Activated naive CD4-positive, alpha-beta T cell treated with anti-CD3 and anti-CD28 coated beads, Interleukin-2, amount 50 U/mL, for 72 hours (primary cell): ENCODE data around the gene TBX2. TPM values are rescaled to one million over a fixed set of nuclear protein-coding genes. Genes with fewer than 3 reads are reported as not detected.

Source experiments
- ATAC-seq, 2 donors: fragments of 150-1000 bp; cut with Tn5 transposase; 2 replicates each; pipeline ENCODE4 v1.10.0; 2021; ENCODE audit warnings: mild to moderate bottlenecking in 2 of 2, moderate library complexity in 2 of 2
- DNase-seq, 2 donors: peaks; one replicate each; pipeline ENCODE4 v3.0.0; 2021 to 2022; ENCODE audit warnings: low spot score in 2 of 2
- H3K27ac Mint-ChIP-seq, 2 donors: one replicate each; pipeline ENCODE4 v1.8.0; 2022; ENCODE audit warnings: mild to moderate bottlenecking in 2 of 2, mixed read lengths in 2 of 2
- H3K36me3 Mint-ChIP-seq, 2 donors: one replicate each; pipeline ENCODE4 v1.8.0; 2022; ENCODE audit warnings: mixed read lengths in 2 of 2
- H3K9me3 Mint-ChIP-seq, 2 donors: one replicate each; pipeline ENCODE4 v1.8.0; 2022; ENCODE audit warnings: mixed read lengths in 2 of 2
- total RNA-seq, 2 donors: library from RNA; stranded (reverse); gene quantifications; one replicate each; pipeline ENCODE4 v1.2.3, GENCODE V29; 2022

Gene TBX2
- total RNA-seq, 2 donors from 2014 or later = not detected

GRCh38 chr17:61366076-61366714, 33.4 kb upstream of the TBX2 start:
- no peaks in the 10 kb centered on the region for H3K9me3 Mint-ChIP-seq

DNA sequence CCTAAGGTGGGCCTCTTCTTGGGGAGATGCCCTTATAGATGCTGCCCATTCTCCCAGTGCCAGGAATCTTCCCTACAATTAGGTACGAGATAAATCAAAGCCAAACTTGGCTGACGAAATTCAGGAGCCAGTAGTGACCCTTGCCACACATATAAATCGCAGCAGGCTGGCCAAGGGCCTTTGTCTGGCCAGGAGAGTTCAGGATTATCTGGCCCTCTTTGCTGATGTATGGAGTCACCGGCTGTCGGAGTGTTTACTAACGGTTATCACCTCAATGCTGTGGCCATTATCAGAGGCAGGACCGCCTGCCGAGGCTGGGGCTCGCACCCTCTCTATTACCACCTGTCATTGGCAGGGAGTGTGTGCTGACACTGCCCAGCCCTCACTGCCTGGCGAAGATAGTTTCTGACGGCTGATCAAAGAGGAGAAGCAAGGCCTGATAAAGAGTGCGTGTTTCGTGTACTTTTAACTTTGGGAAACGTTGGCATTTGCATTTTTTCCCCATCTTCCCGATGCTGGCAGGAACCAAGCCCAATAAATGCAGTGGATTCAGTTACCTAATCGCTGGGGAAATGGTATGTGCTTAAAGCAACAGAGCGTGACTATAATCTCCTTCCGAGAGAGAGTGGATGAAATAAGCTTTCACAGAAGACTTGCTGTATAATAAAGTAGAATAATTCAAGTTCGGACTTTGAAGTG, 32.8 kb upstream of the TBX2 start:
- no peak overlapping the region for H3K27ac Mint-ChIP-seq
- no peak for ATAC-seq

More at GRCh38 chr17:61366076-61366714, 33.4 kb upstream of the TBX2 start:
- H3K36me3 Mint-ChIP-seq = no peaks in the 10 kb centered on the region
- no peak for DNase-seq
- H3K27ac Mint-ChIP-seq = no peak overlapping the region
- ATAC-seq = no peak

GRCh38 chr17:61368049-61368831, 31.4 kb upstream of the TBX2 start:
- DNase-seq = no peak
- Mint-ChIP-seq H3K27ac (no peak overlapping the region), H3K9me3 (no peaks in the 10 kb centered on the region), H3K36me3 (no peaks in the 10 kb centered on the region)
- ATAC-seq = no peak

More for the DNA sequence above, 32.8 kb upstream of the TBX2 start:
- Mint-ChIP-seq H3K9me3 (no peaks in the 10 kb centered on the region), H3K36me3 (no peaks in the 10 kb centered on the region)
- no peak for DNase-seq

GRCh38 chr17:61368832-61369450, 30.7 kb upstream of the TBX2 start:
- DNase-seq (no peak), ATAC-seq (no peak)
- Mint-ChIP-seq H3K27ac (no peak overlapping the region), H3K36me3 (no peaks in the 10 kb centered on the region), H3K9me3 (no peaks in the 10 kb centered on the region)

- DNase-seq (no peak), ATAC-seq (no peak)
- Mint-ChIP-seq H3K36me3 (no peaks in the 10 kb centered on the region), H3K27ac (no peak overlapping the region), H3K9me3 (no peaks in the 10 kb centered on the region)
These were observed 29.9 kb upstream of the TBX2 start for GRCh38 chr17:61369751-61370150.

DNA sequence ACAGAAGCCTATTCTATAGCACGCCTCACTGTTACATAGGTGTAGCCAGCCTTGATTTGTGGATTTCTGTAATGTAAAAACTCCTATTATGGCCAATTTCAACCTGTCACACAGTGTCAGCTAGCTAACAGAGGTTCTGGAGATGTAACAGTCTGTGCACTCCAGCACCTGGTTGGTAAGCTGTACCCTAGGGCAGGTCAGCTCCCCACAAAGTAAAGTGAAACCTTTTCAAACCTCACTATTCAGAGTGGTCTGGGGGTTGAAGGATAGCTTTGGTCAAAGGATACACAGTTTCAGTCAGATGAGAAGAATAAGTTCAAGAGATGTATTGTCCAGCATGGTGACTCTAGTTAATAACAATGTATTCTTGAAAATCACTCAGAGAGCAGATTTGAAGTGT, 28.5 kb upstream of the TBX2 start:
- no peaks in the 10 kb centered on the region for H3K36me3 Mint-ChIP-seq
- no peaks in the 10 kb centered on the region for H3K9me3 Mint-ChIP-seq
- ATAC-seq (no peak), DNase-seq (no peak)
- H3K27ac Mint-ChIP-seq = no peak overlapping the region

GRCh38 chr17:61371606-61372005, 28.0 kb upstream of the TBX2 start:
- no peak overlapping the region for H3K27ac Mint-ChIP-seq
- DNase-seq = no peak
- H3K9me3 Mint-ChIP-seq = no peaks in the 10 kb centered on the region
- no peak for ATAC-seq
- H3K36me3 Mint-ChIP-seq = no peaks in the 10 kb centered on the region

- Mint-ChIP-seq H3K36me3 (no peaks in the 10 kb centered on the region), H3K9me3 (no peaks in the 10 kb centered on the region), H3K27ac (no peak overlapping the region)
- no peak for ATAC-seq
- no peak for DNase-seq
These were observed 27.2 kb upstream of the TBX2 start for GRCh38 chr17:61372436-61372835.

- DNase-seq (no peak), ATAC-seq (no peak)
- H3K9me3 Mint-ChIP-seq = no peaks in the 10 kb centered on the region
- H3K36me3 Mint-ChIP-seq = no peaks in the 10 kb centered on the region
- H3K27ac Mint-ChIP-seq = no peak overlapping the region
These were observed 22.5 kb upstream of the TBX2 start for GRCh38 chr17:61376931-61377838.

DNA sequence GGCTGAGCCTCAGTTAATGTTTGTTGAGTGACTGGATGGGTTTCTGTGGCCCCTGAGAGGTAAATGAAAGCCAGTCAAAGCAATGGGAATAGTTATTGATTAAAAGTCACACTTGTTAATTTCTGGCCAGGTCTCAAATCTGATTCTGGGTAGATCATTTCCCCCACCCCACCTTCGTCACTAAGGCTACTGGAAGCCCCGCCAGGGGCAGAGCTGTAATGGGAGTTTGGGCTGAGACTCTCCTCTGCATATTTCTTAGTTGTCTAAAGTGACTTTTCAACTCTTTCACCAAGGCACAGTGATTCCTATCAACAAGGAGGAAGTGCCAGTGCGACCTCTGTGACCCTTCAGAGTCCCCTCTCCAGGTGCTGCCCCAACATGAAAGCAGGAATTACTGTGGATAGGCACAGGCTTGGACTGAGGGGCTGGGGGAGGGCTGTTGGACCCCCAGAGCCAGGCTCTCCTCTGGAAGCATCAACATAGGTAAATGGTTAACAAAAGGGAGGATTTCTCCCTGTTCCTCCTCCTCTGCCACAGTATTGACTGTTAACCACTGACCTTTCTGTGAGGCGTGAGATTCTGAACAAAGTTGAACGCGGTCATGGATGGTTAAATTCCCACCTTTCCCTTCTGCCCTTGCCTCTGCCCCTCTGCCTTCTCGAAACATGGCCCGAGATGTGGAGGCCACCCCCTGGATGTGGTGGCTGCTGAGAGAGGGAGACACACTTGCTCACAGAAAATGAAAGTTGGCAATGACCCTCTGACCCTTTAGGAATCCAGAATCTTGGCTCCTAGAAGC, 20.8 kb upstream of the TBX2 start:
- DNase-seq (no peak), ATAC-seq (no peak)
- Mint-ChIP-seq H3K27ac (no peak overlapping the region), H3K36me3 (no peaks in the 10 kb centered on the region), H3K9me3 (no peaks in the 10 kb centered on the region)

DNA sequence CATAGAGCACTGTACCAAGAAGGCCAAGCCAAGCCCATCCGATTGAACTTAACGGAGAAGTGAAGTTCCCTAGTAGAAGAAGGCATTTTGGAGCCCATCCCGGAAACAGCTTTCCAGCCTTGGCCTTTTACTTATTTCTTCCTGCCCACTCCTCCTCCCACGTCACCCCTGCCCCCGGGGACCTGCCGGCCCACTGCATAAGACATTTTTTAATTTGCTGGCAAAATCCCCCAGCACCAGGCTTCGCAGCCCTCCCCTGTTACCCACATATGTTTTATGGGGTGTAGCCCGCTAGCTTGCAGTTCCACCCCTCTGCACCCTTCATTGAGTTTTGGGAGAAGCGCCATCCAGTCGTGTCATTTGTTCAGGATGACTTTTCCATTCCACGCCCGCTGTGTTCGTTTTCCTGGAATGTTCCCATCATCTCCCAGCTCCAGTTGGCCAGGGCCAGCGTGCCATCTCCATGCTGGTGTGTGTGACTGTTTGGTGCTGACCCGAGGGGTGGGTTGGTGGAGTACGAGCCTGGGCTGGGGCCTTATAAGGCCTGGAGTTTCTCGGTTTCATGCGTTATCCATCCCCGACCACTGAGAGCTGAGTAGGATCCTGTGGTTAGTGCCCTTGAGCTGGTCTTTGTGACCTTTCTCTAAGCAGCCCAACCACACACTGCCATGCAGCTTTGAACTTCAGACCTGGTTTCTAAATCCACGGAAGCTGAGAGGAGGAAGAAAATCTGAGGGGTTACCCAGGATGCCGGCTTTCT, 20.0 kb upstream of the TBX2 start:
- Mint-ChIP-seq H3K9me3 (no peaks in the 10 kb centered on the region), H3K36me3 (no peaks in the 10 kb centered on the region), H3K27ac (no peak overlapping the region)
- peak in 1 of 2 donors; percentile 18 for ATAC-seq
- no peak for DNase-seq

DNA sequence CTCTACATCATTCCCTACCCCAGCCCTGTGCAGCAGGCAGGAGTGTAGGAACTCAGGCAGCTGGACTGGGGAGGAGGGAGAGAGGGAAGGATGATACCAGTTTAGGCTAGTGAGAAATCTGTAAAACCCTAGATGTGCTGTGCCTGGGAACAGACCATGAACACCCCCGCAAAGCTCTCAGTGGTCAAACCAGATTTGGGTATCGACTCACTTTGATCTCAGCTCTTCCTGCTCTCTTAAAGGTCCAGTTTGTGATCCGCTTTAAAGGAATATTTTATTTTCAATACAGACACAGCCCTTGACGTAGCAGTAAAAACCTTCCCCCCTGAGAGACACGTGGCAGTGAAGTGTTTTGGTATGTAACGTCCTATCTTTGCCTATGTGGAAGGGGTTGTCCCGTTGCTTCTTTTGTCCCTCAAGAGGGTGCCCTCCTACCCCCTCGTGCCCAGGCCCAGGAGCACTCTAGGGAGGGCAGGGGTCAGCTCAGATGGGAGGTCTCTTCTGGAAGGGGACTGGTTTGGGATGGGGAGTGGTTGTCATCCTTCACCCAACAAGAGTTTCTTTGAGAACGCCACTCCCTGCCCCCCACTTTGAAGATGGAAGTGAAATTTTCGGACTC, 19.3 kb upstream of the TBX2 start:
- no peaks in the 10 kb centered on the region for H3K9me3 Mint-ChIP-seq
- no peak overlapping the region for H3K27ac Mint-ChIP-seq
- DNase-seq (no peak), ATAC-seq (no peak)
- H3K36me3 Mint-ChIP-seq = no peaks in the 10 kb centered on the region

DNA sequence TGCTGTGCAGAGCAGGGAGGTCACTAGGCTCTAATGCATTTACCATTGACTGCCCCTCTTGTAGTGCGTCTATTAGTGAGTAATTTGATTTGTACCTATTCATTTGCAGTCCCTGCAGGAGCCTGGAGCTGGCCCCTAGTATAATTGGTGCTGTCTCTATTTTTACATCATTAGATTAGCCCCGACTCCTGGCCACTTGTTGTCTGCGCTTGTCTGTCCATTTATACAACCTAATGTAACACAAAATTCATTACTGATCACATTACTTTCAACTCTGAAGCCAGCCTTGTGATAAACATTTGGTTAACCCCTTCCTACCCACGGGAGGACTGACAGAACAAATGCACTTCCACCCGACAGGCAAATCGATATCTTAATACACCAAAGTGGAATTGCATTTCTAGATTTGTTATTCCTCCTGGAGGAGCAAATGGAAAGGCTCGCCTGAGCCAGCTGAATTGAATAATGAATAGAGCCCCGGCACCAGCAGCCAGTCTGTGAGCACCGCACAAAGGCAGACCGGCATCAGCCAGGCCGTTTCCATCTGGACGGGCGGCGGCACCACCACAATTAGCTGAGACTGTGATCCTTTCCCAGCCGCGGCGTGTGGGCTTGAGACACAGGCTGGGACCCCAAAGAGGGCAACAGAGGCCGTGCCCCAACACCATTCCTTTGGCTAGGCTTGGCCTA, 18.7 kb upstream of the TBX2 start:
- no peaks in the 10 kb centered on the region for H3K9me3 Mint-ChIP-seq
- DNase-seq = no peak
- H3K27ac Mint-ChIP-seq = no peak overlapping the region
- no peak for ATAC-seq
- no peaks in the 10 kb centered on the region for H3K36me3 Mint-ChIP-seq

- ATAC-seq = no peak
- DNase-seq = no peak
- Mint-ChIP-seq H3K36me3 (no peaks in the 10 kb centered on the region), H3K27ac (peak overlapping the region in 1 of 2 donors; percentile 22), H3K9me3 (no peaks in the 10 kb centered on the region)
These were observed 18.1 kb upstream of the TBX2 start for GRCh38 chr17:61381537-61381936.
